NB4 (cell line): Measurements from ENCODE around the gene AP1M2.

Experiments
- DNase-seq: peaks from one replicate; pipeline ENCODE4 v3.0.0; 2010; ENCODE audit warnings: low read depth
- H3K4me3 ChIP-seq: one replicate; pipeline ENCODE4 v1.5.1; 2011; ENCODE audit warnings: mild to moderate bottlenecking, low read depth, low read length, moderate library complexity
- CTCF ChIP-seq: IDR thresholded peaks from one replicate; pipeline ENCODE4 v1.5.1; 2012; ENCODE audit warnings: low read depth, low read length
- MAX ChIP-seq: IDR thresholded peaks from 2 replicates; pipeline ENCODE4 v1.6.1; 2011; ENCODE audit warnings: low read depth, low read length
- MYC ChIP-seq: IDR thresholded peaks from 2 replicates; pipeline ENCODE4 v1.6.1; 2011; ENCODE audit warnings: low read depth, low read length
- POLR2A ChIP-seq: IDR thresholded peaks from 2 replicates; pipeline ENCODE4 v1.6.1; 2011; ENCODE audit warnings: mild to moderate bottlenecking; ENCODE audit not compliant: insufficient read length; ENCODE audit errors: extremely low read depth

Gene AP1M2

DNA sequence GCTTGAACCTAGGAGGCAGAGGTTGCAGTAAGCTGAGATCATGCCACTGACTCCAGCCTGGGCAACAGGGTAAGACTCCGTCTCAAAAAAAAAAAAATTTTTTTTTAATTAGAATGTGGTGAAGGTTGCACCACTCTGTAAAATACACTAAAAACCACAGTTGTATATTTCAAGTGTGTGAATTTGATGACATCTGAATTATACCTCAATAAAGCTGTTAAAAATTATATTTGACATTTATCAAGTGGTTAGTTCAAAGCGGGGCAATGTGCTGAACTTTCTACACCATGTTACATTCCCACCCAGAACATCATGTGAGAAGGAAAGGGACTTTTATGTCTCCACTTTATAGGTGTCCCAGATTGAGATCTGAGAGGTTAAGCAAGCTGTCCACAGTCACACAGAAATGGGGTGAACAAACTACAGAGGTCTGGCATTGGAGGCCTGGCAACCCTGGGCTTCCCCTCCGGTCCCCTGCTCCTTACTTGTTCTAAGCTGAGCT lies 63.9 kb downstream of the AP1M2 start:
- no peak overlapping the region for H3K4me3 ChIP-seq
- no peak for TF ChIP-seq MYC
- no peak for TF ChIP-seq POLR2A
- TF ChIP-seq CTCF, result no peak
- no peak for TF ChIP-seq MAX
- no peak for DNase-seq
